Loucy (cell line): ENCODE measurements around the gene CFAP45.

Source experiments
- EZH2phosphoT487 ChIP-seq: fragments of 200-600 bp; IDR thresholded peaks from 2 replicates; pipeline ENCODE4 v1.6.1; 2018; ENCODE audit warnings: antibody characterized with exemption, mild to moderate bottlenecking, moderate library complexity, borderline replicate concordance
- TF ChIP-seq, protein P1 (sequence below): fragments of 200-600 bp; sonication (generic); conservative IDR thresholded peaks from 2 replicates; pipeline ENCODE4 v1.5.1; 2014; ENCODE audit warnings: mild to moderate bottlenecking, antibody characterized with exemption, low read length

DNA sequence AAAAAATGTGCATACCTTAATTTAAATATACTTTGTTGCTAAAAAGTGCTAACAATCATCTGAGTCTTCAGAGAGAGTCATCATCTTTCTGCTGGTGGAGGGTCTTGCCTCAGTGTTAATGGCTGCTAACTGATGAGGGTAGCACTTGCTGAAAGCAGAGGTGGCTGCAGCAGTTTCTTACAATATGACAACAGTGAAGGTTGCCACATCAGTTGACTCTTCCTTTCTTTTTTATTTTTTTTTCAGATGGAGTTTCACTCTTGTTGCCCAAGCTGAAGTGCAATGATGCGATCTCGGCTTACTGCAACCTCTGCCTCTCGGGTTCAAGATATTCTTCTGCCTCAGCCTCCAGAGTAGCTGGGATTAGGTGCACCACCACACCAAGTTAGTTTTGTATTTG lies 2.6 kb upstream of the CFAP45 start:
- TF ChIP-seq, protein P1, sequence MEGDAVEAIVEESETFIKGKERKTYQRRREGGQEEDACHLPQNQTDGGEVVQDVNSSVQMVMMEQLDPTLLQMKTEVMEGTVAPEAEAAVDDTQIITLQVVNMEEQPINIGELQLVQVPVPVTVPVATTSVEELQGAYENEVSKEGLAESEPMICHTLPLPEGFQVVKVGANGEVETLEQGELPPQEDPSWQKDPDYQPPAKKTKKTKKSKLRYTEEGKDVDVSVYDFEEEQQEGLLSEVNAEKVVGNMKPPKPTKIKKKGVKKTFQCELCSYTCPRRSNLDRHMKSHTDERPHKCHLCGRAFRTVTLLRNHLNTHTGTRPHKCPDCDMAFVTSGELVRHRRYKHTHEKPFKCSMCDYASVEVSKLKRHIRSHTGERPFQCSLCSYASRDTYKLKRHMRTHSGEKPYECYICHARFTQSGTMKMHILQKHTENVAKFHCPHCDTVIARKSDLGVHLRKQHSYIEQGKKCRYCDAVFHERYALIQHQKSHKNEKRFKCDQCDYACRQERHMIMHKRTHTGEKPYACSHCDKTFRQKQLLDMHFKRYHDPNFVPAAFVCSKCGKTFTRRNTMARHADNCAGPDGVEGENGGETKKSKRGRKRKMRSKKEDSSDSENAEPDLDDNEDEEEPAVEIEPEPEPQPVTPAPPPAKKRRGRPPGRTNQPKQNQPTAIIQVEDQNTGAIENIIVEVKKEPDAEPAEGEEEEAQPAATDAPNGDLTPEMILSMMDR: no peak
- TF ChIP-seq EZH2phosphoT487: no peak
